PC-9 (cell line): ENCODE measurements around the gene C10orf67.

ENCODE experiments used
- EZH2 ChIP-seq: fragments of 200-600 bp; sonication (generic); IDR thresholded peaks from 2 replicates; pipeline ENCODE4 v1.8.0; 2017; ENCODE audit warnings: antibody characterized with exemption, low read depth
- TF ChIP-seq, protein P1 (sequence below): fragments of 200-600 bp; sonication (generic); conservative IDR thresholded peaks from 2 replicates; pipeline ENCODE4 v1.6.1; 2017; ENCODE audit warnings: mixed run types, antibody characterized with exemption, mild to moderate bottlenecking, moderate library complexity

DNA sequence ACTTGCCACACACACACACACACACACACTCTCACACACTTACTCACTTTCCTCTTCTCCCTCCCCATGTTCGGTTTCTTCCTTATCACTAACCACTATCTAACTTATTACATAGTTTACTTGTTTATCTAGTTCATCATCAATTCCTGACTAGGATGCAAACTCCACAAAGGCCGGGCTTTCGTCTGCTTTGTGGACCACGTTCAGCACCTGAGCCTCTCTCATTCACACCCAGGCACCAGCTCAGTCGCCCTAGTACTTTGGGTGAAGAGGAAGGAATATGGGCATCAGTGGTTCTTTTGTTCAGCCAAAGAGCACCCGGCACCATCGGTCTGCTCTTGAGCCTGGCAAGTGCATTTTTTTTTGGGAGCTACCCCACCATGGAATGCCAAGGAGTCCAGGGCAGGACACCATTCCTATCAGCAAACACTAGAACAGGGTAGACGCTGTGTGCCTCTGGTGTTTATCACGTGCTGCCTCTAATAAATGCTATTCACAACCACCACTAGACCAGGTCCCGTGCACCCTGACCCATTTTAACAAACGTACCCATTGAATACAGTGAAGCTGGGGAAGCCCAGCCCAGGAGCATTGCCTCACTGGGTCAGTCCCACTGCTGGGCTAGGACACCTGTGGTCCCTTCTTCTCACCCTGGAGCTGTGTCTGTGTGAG lies 2.2 kb downstream of the C10orf67 start:
- TF ChIP-seq, protein P1, sequence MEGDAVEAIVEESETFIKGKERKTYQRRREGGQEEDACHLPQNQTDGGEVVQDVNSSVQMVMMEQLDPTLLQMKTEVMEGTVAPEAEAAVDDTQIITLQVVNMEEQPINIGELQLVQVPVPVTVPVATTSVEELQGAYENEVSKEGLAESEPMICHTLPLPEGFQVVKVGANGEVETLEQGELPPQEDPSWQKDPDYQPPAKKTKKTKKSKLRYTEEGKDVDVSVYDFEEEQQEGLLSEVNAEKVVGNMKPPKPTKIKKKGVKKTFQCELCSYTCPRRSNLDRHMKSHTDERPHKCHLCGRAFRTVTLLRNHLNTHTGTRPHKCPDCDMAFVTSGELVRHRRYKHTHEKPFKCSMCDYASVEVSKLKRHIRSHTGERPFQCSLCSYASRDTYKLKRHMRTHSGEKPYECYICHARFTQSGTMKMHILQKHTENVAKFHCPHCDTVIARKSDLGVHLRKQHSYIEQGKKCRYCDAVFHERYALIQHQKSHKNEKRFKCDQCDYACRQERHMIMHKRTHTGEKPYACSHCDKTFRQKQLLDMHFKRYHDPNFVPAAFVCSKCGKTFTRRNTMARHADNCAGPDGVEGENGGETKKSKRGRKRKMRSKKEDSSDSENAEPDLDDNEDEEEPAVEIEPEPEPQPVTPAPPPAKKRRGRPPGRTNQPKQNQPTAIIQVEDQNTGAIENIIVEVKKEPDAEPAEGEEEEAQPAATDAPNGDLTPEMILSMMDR, result no peak
- TF ChIP-seq EZH2, result no peak
